ENCODE results near the gene SIRPD. TPM values are rescaled to one million over a fixed set of nuclear protein-coding genes. Genes with fewer than 3 reads are reported as not detected.

SIRPD gene
- total RNA-seq, 1 donor from 2014 or later = not detected

GRCh38 chr20:1539816-1540419 is 17.6 kb downstream of the SIRPD start:
- H3K4me1 ChIP-seq (ENCODE audit: control insufficient read depth in 3 of 3, insufficient read depth in 3 of 3, low read length in 3 of 3) = no peaks in the 10 kb centered on the region
- no peak overlapping the region for H3K27ac ChIP-seq (ENCODE audit: low read depth, low read length)
- H3K36me3 ChIP-seq (ENCODE audit: control insufficient read depth in 3 of 3, insufficient read depth in 3 of 3, low read length in 3 of 3) = no peaks in the 10 kb centered on the region
- no peaks in the 10 kb centered on the region for H3K9me3 ChIP-seq (ENCODE audit: control insufficient read depth in 3 of 3, low read length in 3 of 3)
- H3K27me3 ChIP-seq (ENCODE audit: control insufficient read depth in 3 of 3, insufficient read depth in 3 of 3, low read length in 3 of 3) = no peaks in the 10 kb centered on the region
- H3K9ac ChIP-seq (ENCODE audit: low read depth in 1 of 3, low read length in 3 of 3) = no peak overlapping the region
- no peak overlapping the region for H3K4me3 ChIP-seq (ENCODE audit: low read length in 3 of 3)

GRCh38 chr20:1538655-1539054 is 18.9 kb downstream of the SIRPD start:
- Histone ChIP-seq H3K9ac (ENCODE audit: low read depth in 1 of 3, low read length in 3 of 3) (no peak overlapping the region), H3K4me3 (ENCODE audit: low read length in 3 of 3) (no peak overlapping the region), H3K36me3 (ENCODE audit: control insufficient read depth in 3 of 3, insufficient read depth in 3 of 3, low read length in 3 of 3) (no peaks in the 10 kb centered on the region), H3K27ac (ENCODE audit: low read depth, low read length) (no peak overlapping the region), H3K27me3 (ENCODE audit: control insufficient read depth in 3 of 3, insufficient read depth in 3 of 3, low read length in 3 of 3) (peaks cover 0 to 2% (median 0%) of the 10 kb centered on the region in 3 donors), H3K4me1 (ENCODE audit: control insufficient read depth in 3 of 3, insufficient read depth in 3 of 3, low read length in 3 of 3) (no peaks in the 10 kb centered on the region), H3K9me3 (ENCODE audit: control insufficient read depth in 3 of 3, low read length in 3 of 3) (no peaks in the 10 kb centered on the region)

GRCh38 chr20:1537731-1538058 is 19.8 kb downstream of the SIRPD start:
- Histone ChIP-seq H3K9me3 (ENCODE audit: control insufficient read depth in 3 of 3, low read length in 3 of 3) (no peaks in the 10 kb centered on the region), H3K4me3 (ENCODE audit: low read length in 3 of 3) (no peak overlapping the region), H3K27ac (ENCODE audit: low read depth, low read length) (peak overlapping the region; percentile 58), H3K36me3 (ENCODE audit: control insufficient read depth in 3 of 3, insufficient read depth in 3 of 3, low read length in 3 of 3) (no peaks in the 10 kb centered on the region), H3K4me1 (ENCODE audit: control insufficient read depth in 3 of 3, insufficient read depth in 3 of 3, low read length in 3 of 3) (no peaks in the 10 kb centered on the region), H3K9ac (ENCODE audit: low read depth in 1 of 3, low read length in 3 of 3) (no peak overlapping the region), H3K27me3 (ENCODE audit: control insufficient read depth in 3 of 3, insufficient read depth in 3 of 3, low read length in 3 of 3) (peaks cover 0 to 2% (median 0%) of the 10 kb centered on the region in 3 donors)

- peaks cover 0 to 2% (median 0%) of the 10 kb centered on the region in 3 donors for H3K27me3 ChIP-seq (ENCODE audit: control insufficient read depth in 3 of 3, insufficient read depth in 3 of 3, low read length in 3 of 3)
- H3K27ac ChIP-seq (ENCODE audit: low read depth, low read length) = peak overlapping the region; percentile 58
- no peaks in the 10 kb centered on the region for H3K36me3 ChIP-seq (ENCODE audit: control insufficient read depth in 3 of 3, insufficient read depth in 3 of 3, low read length in 3 of 3)
- H3K4me3 ChIP-seq (ENCODE audit: low read length in 3 of 3) = no peak overlapping the region
- no peaks in the 10 kb centered on the region for H3K9me3 ChIP-seq (ENCODE audit: control insufficient read depth in 3 of 3, low read length in 3 of 3)
- H3K4me1 ChIP-seq (ENCODE audit: control insufficient read depth in 3 of 3, insufficient read depth in 3 of 3, low read length in 3 of 3) = no peaks in the 10 kb centered on the region
- no peak overlapping the region for H3K9ac ChIP-seq (ENCODE audit: low read depth in 1 of 3, low read length in 3 of 3)
Observed at GRCh38 chr20:1536893-1537730, 20.4 kb downstream of the SIRPD start.

- Histone ChIP-seq H3K9me3 (ENCODE audit: control insufficient read depth in 3 of 3, low read length in 3 of 3) (no peaks in the 10 kb centered on the region), H3K27ac (ENCODE audit: low read depth, low read length) (no peak overlapping the region), H3K27me3 (ENCODE audit: control insufficient read depth in 3 of 3, insufficient read depth in 3 of 3, low read length in 3 of 3) (peaks cover 0 to 2% (median 0%) of the 10 kb centered on the region in 3 donors), H3K4me3 (ENCODE audit: low read length in 3 of 3) (no peak overlapping the region), H3K4me1 (ENCODE audit: control insufficient read depth in 3 of 3, insufficient read depth in 3 of 3, low read length in 3 of 3) (no peaks in the 10 kb centered on the region), H3K36me3 (ENCODE audit: control insufficient read depth in 3 of 3, insufficient read depth in 3 of 3, low read length in 3 of 3) (no peaks in the 10 kb centered on the region), H3K9ac (ENCODE audit: low read depth in 1 of 3, low read length in 3 of 3) (no peak overlapping the region)
Observed at GRCh38 chr20:1535420-1536175, 21.9 kb downstream of the SIRPD start.

GRCh38 chr20:1534526-1534925 is 23.0 kb downstream of the SIRPD start:
- H3K9me3 ChIP-seq (ENCODE audit: control insufficient read depth in 3 of 3, low read length in 3 of 3) = no peaks in the 10 kb centered on the region
- H3K36me3 ChIP-seq (ENCODE audit: control insufficient read depth in 3 of 3, insufficient read depth in 3 of 3, low read length in 3 of 3) = no peaks in the 10 kb centered on the region
- peaks cover 0 to 2% (median 0%) of the 10 kb centered on the region in 3 donors for H3K27me3 ChIP-seq (ENCODE audit: control insufficient read depth in 3 of 3, insufficient read depth in 3 of 3, low read length in 3 of 3)
- H3K27ac ChIP-seq (ENCODE audit: low read depth, low read length) = no peak overlapping the region
- no peaks in the 10 kb centered on the region for H3K4me1 ChIP-seq (ENCODE audit: control insufficient read depth in 3 of 3, insufficient read depth in 3 of 3, low read length in 3 of 3)
- no peak overlapping the region for H3K4me3 ChIP-seq (ENCODE audit: low read length in 3 of 3)
- no peak overlapping the region for H3K9ac ChIP-seq (ENCODE audit: low read depth in 1 of 3, low read length in 3 of 3)

- H3K4me3 ChIP-seq (ENCODE audit: low read length in 3 of 3) = no peak overlapping the region
- H3K36me3 ChIP-seq (ENCODE audit: control insufficient read depth in 3 of 3, insufficient read depth in 3 of 3, low read length in 3 of 3) = no peaks in the 10 kb centered on the region
- no peak overlapping the region for H3K9ac ChIP-seq (ENCODE audit: low read depth in 1 of 3, low read length in 3 of 3)
- no peaks in the 10 kb centered on the region for H3K4me1 ChIP-seq (ENCODE audit: control insufficient read depth in 3 of 3, insufficient read depth in 3 of 3, low read length in 3 of 3)
- H3K9me3 ChIP-seq (ENCODE audit: control insufficient read depth in 3 of 3, low read length in 3 of 3) = no peaks in the 10 kb centered on the region
- no peak overlapping the region for H3K27ac ChIP-seq (ENCODE audit: low read depth, low read length)
- peaks cover 0 to 2% (median 0%) of the 10 kb centered on the region in 3 donors for H3K27me3 ChIP-seq (ENCODE audit: control insufficient read depth in 3 of 3, insufficient read depth in 3 of 3, low read length in 3 of 3)
Observed at GRCh38 chr20:1533059-1533458, 24.4 kb downstream of the SIRPD start.

- no peak overlapping the region for H3K9ac ChIP-seq (ENCODE audit: low read depth in 1 of 3, low read length in 3 of 3)
- H3K4me3 ChIP-seq (ENCODE audit: low read length in 3 of 3) = no peak overlapping the region
- no peaks in the 10 kb centered on the region for H3K36me3 ChIP-seq (ENCODE audit: control insufficient read depth in 3 of 3, insufficient read depth in 3 of 3, low read length in 3 of 3)
- no peak overlapping the region for H3K27ac ChIP-seq (ENCODE audit: low read depth, low read length)
- no peaks in the 10 kb centered on the region for H3K9me3 ChIP-seq (ENCODE audit: control insufficient read depth in 3 of 3, low read length in 3 of 3)
- no peaks in the 10 kb centered on the region for H3K4me1 ChIP-seq (ENCODE audit: control insufficient read depth in 3 of 3, insufficient read depth in 3 of 3, low read length in 3 of 3)
- H3K27me3 ChIP-seq (ENCODE audit: control insufficient read depth in 3 of 3, insufficient read depth in 3 of 3, low read length in 3 of 3) = no peaks in the 10 kb centered on the region
Observed at GRCh38 chr20:1528811-1529210, 28.7 kb downstream of the SIRPD start.

GRCh38 chr20:1527923-1528322 is 29.6 kb downstream of the SIRPD start:
- H3K36me3 ChIP-seq (ENCODE audit: control insufficient read depth in 3 of 3, insufficient read depth in 3 of 3, low read length in 3 of 3) = no peaks in the 10 kb centered on the region
- H3K9me3 ChIP-seq (ENCODE audit: control insufficient read depth in 3 of 3, low read length in 3 of 3) = no peaks in the 10 kb centered on the region
- no peaks in the 10 kb centered on the region for H3K27me3 ChIP-seq (ENCODE audit: control insufficient read depth in 3 of 3, insufficient read depth in 3 of 3, low read length in 3 of 3)
- no peak overlapping the region for H3K4me3 ChIP-seq (ENCODE audit: low read length in 3 of 3)
- no peak overlapping the region for H3K27ac ChIP-seq (ENCODE audit: low read depth, low read length)
- H3K4me1 ChIP-seq (ENCODE audit: control insufficient read depth in 3 of 3, insufficient read depth in 3 of 3, low read length in 3 of 3) = no peaks in the 10 kb centered on the region
- no peak overlapping the region for H3K9ac ChIP-seq (ENCODE audit: low read depth in 1 of 3, low read length in 3 of 3)

- peaks cover 0 to 4% (median 0%) of the 10 kb centered on the region in 3 donors for H3K27me3 ChIP-seq (ENCODE audit: control insufficient read depth in 3 of 3, insufficient read depth in 3 of 3, low read length in 3 of 3)
- no peak overlapping the region for H3K4me3 ChIP-seq (ENCODE audit: low read length in 3 of 3)
- H3K9ac ChIP-seq (ENCODE audit: low read depth in 1 of 3, low read length in 3 of 3) = no peak overlapping the region
- H3K9me3 ChIP-seq (ENCODE audit: control insufficient read depth in 3 of 3, low read length in 3 of 3) = no peaks in the 10 kb centered on the region
- H3K4me1 ChIP-seq (ENCODE audit: control insufficient read depth in 3 of 3, insufficient read depth in 3 of 3, low read length in 3 of 3) = no peaks in the 10 kb centered on the region
- no peak overlapping the region for H3K27ac ChIP-seq (ENCODE audit: low read depth, low read length)
- no peaks in the 10 kb centered on the region for H3K36me3 ChIP-seq (ENCODE audit: control insufficient read depth in 3 of 3, insufficient read depth in 3 of 3, low read length in 3 of 3)
Observed at GRCh38 chr20:1526896-1527295, 30.6 kb downstream of the SIRPD start.
